Liver (tissue), 3 donors: ENCODE measurements around the gene ZNRF2.

Experiments
- EGR1 ChIP-seq, 2 donors: IDR thresholded peaks; 2 replicates each; pipeline ENCODE4 v1.6.1; 2016 to 2018; ENCODE audit warnings: antibody characterized with exemption in 2 of 2, low read depth in 2 of 2
- MAX ChIP-seq: IDR thresholded peaks from 2 replicates; pipeline ENCODE4 v1.6.1; 2016; ENCODE audit warnings: antibody characterized with exemption
- SP1 ChIP-seq: IDR thresholded peaks from 2 replicates; pipeline ENCODE4 v1.6.1; 2018; ENCODE audit warnings: antibody characterized with exemption, mild to moderate bottlenecking
- ZBTB33 ChIP-seq: IDR thresholded peaks from 2 replicates; pipeline ENCODE4 v1.6.1; 2016; ENCODE audit warnings: antibody characterized with exemption
- TF ChIP-seq, protein P1 (sequence below): fragments of 150-350 bp; IDR thresholded peaks from 2 replicates; pipeline ENCODE4 v1.5.1; 2017; ENCODE audit warnings: improper control_type of control experiment, low read depth, low read length; ENCODE audit not compliant: missing input control
- TF ChIP-seq, protein P2 (sequence below): IDR thresholded peaks from 2 replicates; pipeline ENCODE4 v1.6.1; 2016; ENCODE audit warnings: antibody characterized with exemption, mild to moderate bottlenecking
- donor health status: healthy.
- donor health status: healthy.

DNA sequence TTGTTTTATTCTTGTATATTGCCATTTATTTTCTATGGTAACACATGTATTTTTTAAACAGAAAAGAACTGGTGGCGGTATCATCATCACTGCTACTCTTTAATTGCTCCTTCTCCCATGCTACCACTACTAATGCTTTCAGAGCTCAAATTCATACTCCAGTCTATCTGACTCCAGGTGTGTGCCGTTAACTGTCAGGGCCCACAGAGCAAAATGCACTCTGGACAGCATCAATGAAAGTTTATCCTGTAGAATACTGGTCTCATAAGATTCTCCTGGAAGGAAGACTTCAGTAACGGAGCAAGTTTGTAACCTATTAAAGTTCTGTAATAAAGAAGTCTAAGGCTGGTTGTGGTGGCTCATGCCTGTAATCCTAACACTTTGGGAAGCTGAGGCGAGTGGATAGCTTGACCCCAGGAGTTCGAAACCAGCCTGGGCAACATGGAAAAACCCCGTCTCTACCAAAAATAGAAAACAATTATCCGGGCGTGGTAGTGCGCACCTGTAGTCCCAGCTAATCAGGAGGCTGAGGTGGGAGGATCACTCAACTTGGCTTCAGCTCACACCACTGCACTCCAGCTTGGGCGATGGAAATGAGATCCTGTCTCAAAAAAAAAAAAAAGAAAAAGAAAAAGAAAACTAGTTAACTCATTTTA is 18.4 kb downstream of the ZNRF2 start:
- TF ChIP-seq, protein P1, sequence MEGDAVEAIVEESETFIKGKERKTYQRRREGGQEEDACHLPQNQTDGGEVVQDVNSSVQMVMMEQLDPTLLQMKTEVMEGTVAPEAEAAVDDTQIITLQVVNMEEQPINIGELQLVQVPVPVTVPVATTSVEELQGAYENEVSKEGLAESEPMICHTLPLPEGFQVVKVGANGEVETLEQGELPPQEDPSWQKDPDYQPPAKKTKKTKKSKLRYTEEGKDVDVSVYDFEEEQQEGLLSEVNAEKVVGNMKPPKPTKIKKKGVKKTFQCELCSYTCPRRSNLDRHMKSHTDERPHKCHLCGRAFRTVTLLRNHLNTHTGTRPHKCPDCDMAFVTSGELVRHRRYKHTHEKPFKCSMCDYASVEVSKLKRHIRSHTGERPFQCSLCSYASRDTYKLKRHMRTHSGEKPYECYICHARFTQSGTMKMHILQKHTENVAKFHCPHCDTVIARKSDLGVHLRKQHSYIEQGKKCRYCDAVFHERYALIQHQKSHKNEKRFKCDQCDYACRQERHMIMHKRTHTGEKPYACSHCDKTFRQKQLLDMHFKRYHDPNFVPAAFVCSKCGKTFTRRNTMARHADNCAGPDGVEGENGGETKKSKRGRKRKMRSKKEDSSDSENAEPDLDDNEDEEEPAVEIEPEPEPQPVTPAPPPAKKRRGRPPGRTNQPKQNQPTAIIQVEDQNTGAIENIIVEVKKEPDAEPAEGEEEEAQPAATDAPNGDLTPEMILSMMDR, result no peak
- TF ChIP-seq, protein P2, sequence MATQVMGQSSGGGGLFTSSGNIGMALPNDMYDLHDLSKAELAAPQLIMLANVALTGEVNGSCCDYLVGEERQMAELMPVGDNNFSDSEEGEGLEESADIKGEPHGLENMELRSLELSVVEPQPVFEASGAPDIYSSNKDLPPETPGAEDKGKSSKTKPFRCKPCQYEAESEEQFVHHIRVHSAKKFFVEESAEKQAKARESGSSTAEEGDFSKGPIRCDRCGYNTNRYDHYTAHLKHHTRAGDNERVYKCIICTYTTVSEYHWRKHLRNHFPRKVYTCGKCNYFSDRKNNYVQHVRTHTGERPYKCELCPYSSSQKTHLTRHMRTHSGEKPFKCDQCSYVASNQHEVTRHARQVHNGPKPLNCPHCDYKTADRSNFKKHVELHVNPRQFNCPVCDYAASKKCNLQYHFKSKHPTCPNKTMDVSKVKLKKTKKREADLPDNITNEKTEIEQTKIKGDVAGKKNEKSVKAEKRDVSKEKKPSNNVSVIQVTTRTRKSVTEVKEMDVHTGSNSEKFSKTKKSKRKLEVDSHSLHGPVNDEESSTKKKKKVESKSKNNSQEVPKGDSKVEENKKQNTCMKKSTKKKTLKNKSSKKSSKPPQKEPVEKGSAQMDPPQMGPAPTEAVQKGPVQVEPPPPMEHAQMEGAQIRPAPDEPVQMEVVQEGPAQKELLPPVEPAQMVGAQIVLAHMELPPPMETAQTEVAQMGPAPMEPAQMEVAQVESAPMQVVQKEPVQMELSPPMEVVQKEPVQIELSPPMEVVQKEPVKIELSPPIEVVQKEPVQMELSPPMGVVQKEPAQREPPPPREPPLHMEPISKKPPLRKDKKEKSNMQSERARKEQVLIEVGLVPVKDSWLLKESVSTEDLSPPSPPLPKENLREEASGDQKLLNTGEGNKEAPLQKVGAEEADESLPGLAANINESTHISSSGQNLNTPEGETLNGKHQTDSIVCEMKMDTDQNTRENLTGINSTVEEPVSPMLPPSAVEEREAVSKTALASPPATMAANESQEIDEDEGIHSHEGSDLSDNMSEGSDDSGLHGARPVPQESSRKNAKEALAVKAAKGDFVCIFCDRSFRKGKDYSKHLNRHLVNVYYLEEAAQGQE, result no peak
- TF ChIP-seq MAX, result no peak
- TF ChIP-seq SP1, result no peak
- no peak for TF ChIP-seq ZBTB33
- TF ChIP-seq EGR1 (IDR thresholded peaks at IDR 0.05; ENCODE audit: low read depth in 2 of 2), result no peak
